Measurements from ENCODE around the gene ATP2B3. TPM values are rescaled to one million over a fixed set of nuclear protein-coding genes. Genes with fewer than 3 reads are reported as not detected.

ATP2B3 gene
- total and polyA plus RNA-seq, 10 of the 15 experiments (the other 5 are each of a cell fraction or from before 2014, with no cell fraction given) = 0.01 TPM; not detected in 9

DNA sequence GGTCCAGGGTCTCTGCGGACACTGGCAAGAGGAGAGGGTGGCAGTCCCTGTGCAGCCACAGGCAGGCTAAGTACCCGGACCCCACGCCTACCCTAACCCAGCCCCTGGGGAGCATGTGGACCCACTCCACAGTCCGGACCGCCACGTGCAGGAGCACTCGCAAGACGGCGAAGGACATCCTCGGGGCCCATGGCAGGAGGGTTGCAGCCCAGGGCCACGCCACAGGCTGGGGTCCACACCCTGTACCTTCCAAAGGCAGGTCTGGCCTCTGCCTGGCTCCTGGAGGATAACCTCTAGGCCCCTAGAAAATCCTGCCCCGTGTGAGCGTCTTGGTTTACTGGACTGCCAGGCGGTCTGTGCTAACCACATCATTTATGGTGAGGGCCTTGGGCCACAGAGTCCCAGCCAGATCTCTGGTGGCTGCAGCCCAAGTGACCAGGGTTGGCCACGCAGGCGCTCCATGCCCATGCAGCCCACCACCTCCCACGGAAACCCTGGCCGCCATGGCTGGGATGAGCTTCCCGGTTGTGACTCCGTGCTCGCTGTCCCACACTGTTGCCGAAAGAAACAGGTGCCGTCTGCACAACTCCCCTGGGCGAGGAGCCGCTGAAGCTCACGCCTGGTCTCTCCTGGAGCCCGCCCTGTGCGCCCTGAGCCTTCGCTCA is 71.5 kb downstream of the ATP2B3 start:
- DNase-seq (ENCODE audit: low read depth, low spot score) = no peak
- no peak overlapping the region for H3K4me2 ChIP-seq (ENCODE audit: control insufficient read depth, insufficient read depth)
- RAD21 ChIA-PET (ENCODE audit: unreplicated experiment) = no interaction called here
- ATAC-seq = no peak
- H4K20me1 ChIP-seq (ENCODE audit: control insufficient read depth, insufficient read depth) = no peaks in the 10 kb centered on the region
- BruUV-seq (replicated peaks) = no TSS peak
- peaks cover 0 to 5% of the 10 kb centered on the region in 2 experiments; a peak in 2 of 4 replicates for H3K36me3 ChIP-seq (ENCODE audit: control insufficient read depth in 2 of 2, insufficient read depth in 2 of 2, low read length in 1 of 2)
- FAIRE-seq = no peak
- H2AFZ ChIP-seq (ENCODE audit: control insufficient read depth, low read depth, low read length) = no peak overlapping the region
- no peak overlapping the region for H3K4me3 ChIP-seq
- H3K79me2 ChIP-seq (ENCODE audit: control insufficient read depth, insufficient read depth, low read length) = no peaks in the 10 kb centered on the region
- H3K9me3 ChIP-seq (replicated peaks; ENCODE audit: control insufficient read depth, insufficient read depth, low read length) = no peaks in the 10 kb centered on the region
- no peaks in the 10 kb centered on the region for H3K4me1 ChIP-seq (ENCODE audit: control insufficient read depth, insufficient read depth, low read length)
- SMC1A ChIA-PET (ENCODE audit: uncharacterized antibody, unreplicated experiment) = no interaction called here
- intact Hi-C loops (cut with micrococcal nuclease; ENCODE audit: unreplicated experiment) (no loop called here), in situ Hi-C loops (cut with MboI) (loop anchor here (10.0 kb wide), 1 partner anchor 64 kb away; no protein-coding TSS in a partner anchor)
- H3K27me3 ChIP-seq (replicated peaks in 1 of 2; ENCODE audit: control insufficient read depth in 2 of 2, insufficient read depth in 2 of 2, low read length in 1 of 2) = no peaks in the 10 kb centered on the region
- TF ChIP-seq NBN (IDR thresholded peaks at IDR 0.05) = no peak
- TF ChIP-seq POLR2AphosphoS2 (IDR thresholded peaks at IDR 0.05; ENCODE audit: low read depth, low read length) = no peak
- TF ChIP-seq GATAD2B (conservative IDR thresholded peaks at IDR 0.05; ENCODE audit: low read depth) = no peak
- TF ChIP-seq, protein P1, sequence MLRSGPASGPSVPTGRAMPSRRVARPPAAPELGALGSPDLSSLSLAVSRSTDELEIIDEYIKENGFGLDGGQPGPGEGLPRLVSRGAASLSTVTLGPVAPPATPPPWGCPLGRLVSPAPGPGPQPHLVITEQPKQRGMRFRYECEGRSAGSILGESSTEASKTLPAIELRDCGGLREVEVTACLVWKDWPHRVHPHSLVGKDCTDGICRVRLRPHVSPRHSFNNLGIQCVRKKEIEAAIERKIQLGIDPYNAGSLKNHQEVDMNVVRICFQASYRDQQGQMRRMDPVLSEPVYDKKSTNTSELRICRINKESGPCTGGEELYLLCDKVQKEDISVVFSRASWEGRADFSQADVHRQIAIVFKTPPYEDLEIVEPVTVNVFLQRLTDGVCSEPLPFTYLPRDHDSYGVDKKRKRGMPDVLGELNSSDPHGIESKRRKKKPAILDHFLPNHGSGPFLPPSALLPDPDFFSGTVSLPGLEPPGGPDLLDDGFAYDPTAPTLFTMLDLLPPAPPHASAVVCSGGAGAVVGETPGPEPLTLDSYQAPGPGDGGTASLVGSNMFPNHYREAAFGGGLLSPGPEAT (IDR thresholded peaks at IDR 0.05; ENCODE audit: low read depth) = no peak
- no peak for TF ChIP-seq FOXK2 (IDR thresholded peaks at IDR 0.05)
- CTCF ChIA-PET = no interaction called here
- no peak overlapping the region for H3K9ac ChIP-seq (ENCODE audit: control insufficient read depth, insufficient read depth, low read length)
- POLR2A ChIA-PET = no interaction called here
- no peak overlapping the region for H3K27ac ChIP-seq (ENCODE audit: control insufficient read depth, insufficient read depth)
- 76% methylated on average over 29 of the region's 29 CpGs for WGBS (ENCODE audit: insufficient coverage, insufficient replicate concordance, low lambda C conversion rate, missing lambda C conversion rate)

All from GM12878 (cell line).